ENCODE results near the gene C16orf86.

The C16orf86 gene

GRCh38 chr16:67657751-67658518 lies 8.7 kb upstream of the C16orf86 start:
- TF ChIP-seq CTCF (IDR thresholded peaks at IDR 0.05; ENCODE audit: low read depth, low read length, missing control alignments): no peak
- no peak for DNase-seq (ENCODE audit: low read depth)
- H3K4me3 ChIP-seq (ENCODE audit: low read depth, low read length): no peak overlapping the region

GRCh38 chr16:67658849-67659674 lies 7.6 kb upstream of the C16orf86 start:
- H3K4me3 ChIP-seq (ENCODE audit: low read depth, low read length): peak overlapping the region; percentile 79
- no peak for TF ChIP-seq CTCF (IDR thresholded peaks at IDR 0.05; ENCODE audit: low read depth, low read length, missing control alignments)
- no peak for DNase-seq (ENCODE audit: low read depth)

GRCh38 chr16:67659675-67660563 lies 6.7 kb upstream of the C16orf86 start, which contains the start of gene ACD:
Gene ACD, minus strand, starts transcription at chr16:67660260. Its CDS starts 40 bp downstream, at chr16:67660220.
- H3K4me3 ChIP-seq (ENCODE audit: low read depth, low read length): peak within 1 kb of the TSS; percentile 79
- no peak for TF ChIP-seq CTCF (IDR thresholded peaks at IDR 0.05; ENCODE audit: low read depth, low read length, missing control alignments)
- DNase-seq (ENCODE audit: low read depth): peak; percentile 54

DNA sequence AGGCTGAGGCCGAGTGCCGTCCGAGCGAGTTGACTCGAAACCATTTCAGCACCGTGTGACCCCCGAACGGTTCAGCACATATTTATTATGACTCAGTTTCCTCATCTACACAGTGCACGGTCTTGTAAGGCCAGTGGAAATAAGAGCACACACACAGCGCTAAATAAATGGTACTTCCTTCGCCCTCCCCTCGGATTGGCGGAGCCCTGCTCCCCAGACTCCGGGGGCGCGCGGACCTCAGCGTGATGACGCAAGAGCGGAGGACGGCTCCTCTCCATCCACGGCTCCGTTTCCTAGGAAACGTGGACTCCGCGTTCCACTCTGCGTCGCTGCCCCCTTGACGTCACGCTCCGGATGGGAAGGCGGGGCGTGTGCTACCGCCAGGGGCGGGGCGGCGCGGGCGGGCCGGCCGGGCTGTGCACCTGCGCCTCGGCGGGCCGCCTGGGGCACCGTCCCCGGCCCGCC lies 6.0 kb upstream of the C16orf86 start, which contains the start of gene PARD6A:
PARD6A (plus strand) TSS at position 397 of the 465 bp plus-strand sequence. CDS start 79 bp downstream, outside the sequence.
- H3K4me3 ChIP-seq (ENCODE audit: low read depth, low read length): peak within 1 kb of the TSS; percentile 79
- peak; percentile 95 for DNase-seq (ENCODE audit: low read depth)
- TF ChIP-seq CTCF (IDR thresholded peaks at IDR 0.05; ENCODE audit: low read depth, low read length, missing control alignments): no peak

- TF ChIP-seq CTCF (IDR thresholded peaks at IDR 0.05; ENCODE audit: low read depth, low read length, missing control alignments): no peak
- H3K4me3 ChIP-seq (ENCODE audit: low read depth, low read length): peak overlapping the region; percentile 67
- no peak for DNase-seq (ENCODE audit: low read depth)
These were observed 5.4 kb upstream of the C16orf86 start for GRCh38 chr16:67661101-67661761.
